Measurements from ENCODE around the gene DDAH1. TPM values are rescaled to one million over a fixed set of nuclear protein-coding genes. Genes with fewer than 3 reads are reported as not detected.

Gene DDAH1
- total and polyA plus RNA-seq, 2 donors (not counting 3 experiments of a cell fraction or from before 2014, with no cell fraction given): 44.0 to 75.2 TPM

DNA sequence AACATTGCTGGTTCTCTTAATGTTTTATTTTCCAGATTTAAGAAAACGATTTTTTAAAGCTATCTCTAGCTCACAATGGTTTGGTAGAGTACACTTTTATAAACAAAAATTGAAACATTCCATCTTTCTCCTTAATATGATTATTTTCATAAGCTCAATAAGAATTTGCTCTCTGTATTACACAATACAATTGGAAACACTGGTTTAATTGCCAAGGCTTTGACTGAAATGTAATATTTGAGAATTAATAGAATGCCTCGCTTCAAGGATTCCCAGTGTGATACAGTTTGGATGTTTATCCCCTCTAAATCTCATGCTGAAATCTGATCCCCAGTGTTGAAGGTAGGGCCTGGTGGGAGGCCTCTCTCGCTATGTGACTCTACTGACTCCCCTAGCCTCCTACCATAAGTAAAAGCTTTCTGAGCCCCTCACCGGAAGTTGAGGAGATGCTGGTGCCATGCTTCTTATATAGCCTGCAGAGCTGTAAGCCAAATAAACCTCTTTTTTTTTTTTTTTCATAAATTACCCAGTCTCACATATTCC, 67.4 kb downstream of the DDAH1 start:
- Histone ChIP-seq H3K4me1 (ENCODE audit: control insufficient read depth, extremely low read depth, insufficient read depth, low read length) (peaks cover 6% of the 10 kb centered on the region), H3K36me3 (ENCODE audit: control insufficient read depth in 2 of 2, extremely low read depth in 1 of 2, insufficient read depth in 2 of 2, low read length in 2 of 2) (no peaks in the 10 kb centered on the region), H3K9ac (replicated peaks; ENCODE audit: extremely low read depth, insufficient read depth, low read length) (no peak overlapping the region), H3K4me2 (ENCODE audit: insufficient read depth, low read length) (no peak overlapping the region), H2AFZ (ENCODE audit: low read depth, low read length) (no peak overlapping the region), H3K9me1 (replicated peaks; ENCODE audit: control insufficient read depth, extremely low read depth, insufficient read depth, low read length) (no peaks in the 10 kb centered on the region), H3K27me3 (ENCODE audit: control insufficient read depth in 2 of 2, insufficient read depth in 2 of 2, low read length in 2 of 2) (no peaks in the 10 kb centered on the region), H3K9me3 (replicated peaks; ENCODE audit: control insufficient read depth, insufficient read depth, low read length) (no peaks in the 10 kb centered on the region), H3K27ac (ENCODE audit: insufficient read depth, low read depth, low read length) (no peak overlapping the region), H3K79me2 (ENCODE audit: control insufficient read depth, insufficient read depth, low read length) (peaks cover 31% of the 10 kb centered on the region), H4K20me1 (replicated peaks; ENCODE audit: control insufficient read depth, extremely low read depth, insufficient read depth, low read length) (no peaks in the 10 kb centered on the region), H3K4me3 (replicated peaks in 1 of 3; ENCODE audit: insufficient read depth in 1 of 3, low read depth in 1 of 3, low read length in 3 of 3) (no peak overlapping the region)
- CTCF ChIA-PET: interaction anchor here (1.3 to 6.1 kb wide), 5 partner anchors 11 to 89 kb away, joined by 3 to 34 read pairs (median 5); no protein-coding TSS in a partner anchor
- dilution Hi-C loops (cut with MboI; ENCODE audit: extremely low pct_ligation_motif_present, low sequenced_read_pairs) (no loop called here), intact Hi-C loops (cut with micrococcal nuclease) (loop anchor here (1.0 to 5.0 kb wide), 3 partner anchors 35 to 89 kb away; no protein-coding TSS in a partner anchor)
- BruUV-seq (replicated peaks): no TSS peak
- FAIRE-seq (no peak), DNase-seq (ENCODE audit: low read depth, low spot score) (no peak)
- TF ChIP-seq EZH2 (IDR thresholded peaks at IDR 0.05; ENCODE audit: borderline replicate concordance, low read depth, low read length, severe bottlenecking): no peak
- TF ChIP-seq GATA2 (IDR thresholded peaks at IDR 0.05; ENCODE audit: insufficient read depth, insufficient read length, low read depth, low read length): no peak
- TF ChIP-seq JUN (IDR thresholded peaks at IDR 0.05; ENCODE audit: borderline replicate concordance, insufficient read depth, insufficient read length, low read depth): no peak
- TF ChIP-seq FOS (IDR thresholded peaks at IDR 0.05; ENCODE audit: borderline replicate concordance, insufficient read depth, low read length): no peak
- no peak for TF ChIP-seq POLR2A (IDR thresholded peaks at IDR 0.05; ENCODE audit: low read depth, low read length)
- POLR2A ChIA-PET: no interaction called here

DNA sequence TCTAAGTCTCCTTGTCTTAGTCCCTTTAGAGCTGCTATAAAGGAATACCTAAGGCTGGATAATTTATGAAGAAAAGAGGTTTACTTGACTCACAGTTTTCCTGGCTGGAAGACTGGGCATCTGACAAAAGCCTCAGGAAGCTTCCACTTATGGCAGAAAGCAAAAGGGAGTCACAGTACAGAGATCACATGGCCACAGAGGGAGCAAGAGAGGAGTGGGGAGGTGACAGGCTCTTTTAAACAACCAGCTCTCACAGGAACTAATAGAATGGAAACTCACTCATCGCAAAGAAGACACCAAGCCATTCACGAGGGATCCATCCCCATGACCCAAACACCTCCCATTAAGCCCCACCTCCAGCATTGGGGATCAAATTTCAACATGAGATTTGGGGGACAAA, 68.8 kb downstream of the DDAH1 start:
- CTCF ChIA-PET: interaction anchor here (1.0 to 6.1 kb wide), 4 partner anchors 11 to 297 kb away, joined by 3 to 34 read pairs (median 3); no protein-coding TSS in a partner anchor
- Histone ChIP-seq H2AFZ (ENCODE audit: low read depth, low read length) (no peak overlapping the region), H3K79me2 (ENCODE audit: control insufficient read depth, insufficient read depth, low read length) (peaks cover 35% of the 10 kb centered on the region), H3K9ac (replicated peaks; ENCODE audit: extremely low read depth, insufficient read depth, low read length) (no peak overlapping the region), H3K27me3 (ENCODE audit: control insufficient read depth in 2 of 2, insufficient read depth in 2 of 2, low read length in 2 of 2) (no peaks in the 10 kb centered on the region), H3K9me1 (replicated peaks; ENCODE audit: control insufficient read depth, extremely low read depth, insufficient read depth, low read length) (no peaks in the 10 kb centered on the region), H3K4me2 (ENCODE audit: insufficient read depth, low read length) (no peak overlapping the region), H3K4me1 (ENCODE audit: control insufficient read depth, extremely low read depth, insufficient read depth, low read length) (peaks cover 6% of the 10 kb centered on the region), H3K36me3 (ENCODE audit: control insufficient read depth in 2 of 2, extremely low read depth in 1 of 2, insufficient read depth in 2 of 2, low read length in 2 of 2) (no peaks in the 10 kb centered on the region), H3K4me3 (replicated peaks in 1 of 3; ENCODE audit: insufficient read depth in 1 of 3, low read depth in 1 of 3, low read length in 3 of 3) (no peak overlapping the region), H3K27ac (ENCODE audit: insufficient read depth, low read depth, low read length) (no peak overlapping the region), H3K9me3 (replicated peaks; ENCODE audit: control insufficient read depth, insufficient read depth, low read length) (no peaks in the 10 kb centered on the region), H4K20me1 (replicated peaks; ENCODE audit: control insufficient read depth, extremely low read depth, insufficient read depth, low read length) (no peaks in the 10 kb centered on the region)
- dilution Hi-C loops (cut with MboI; ENCODE audit: extremely low pct_ligation_motif_present, low sequenced_read_pairs) (no loop called here), intact Hi-C loops (cut with micrococcal nuclease) (loop anchor here (5.0 kb wide), 1 partner anchor 34 kb away; no protein-coding TSS in a partner anchor)
- BruUV-seq (replicated peaks): no TSS peak
- no peak for DNase-seq (ENCODE audit: low read depth, low spot score)
- no peak for FAIRE-seq
- POLR2A ChIA-PET: no interaction called here
- TF ChIP-seq, protein P1, sequence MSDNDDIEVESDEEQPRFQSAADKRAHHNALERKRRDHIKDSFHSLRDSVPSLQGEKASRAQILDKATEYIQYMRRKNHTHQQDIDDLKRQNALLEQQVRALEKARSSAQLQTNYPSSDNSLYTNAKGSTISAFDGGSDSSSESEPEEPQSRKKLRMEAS (IDR thresholded peaks at IDR 0.05; ENCODE audit: insufficient read depth, insufficient read length): no peak
- TF ChIP-seq GATA2 (IDR thresholded peaks at IDR 0.05; ENCODE audit: insufficient read depth, insufficient read length, low read depth, low read length): no peak
- TF ChIP-seq POLR2A (IDR thresholded peaks at IDR 0.05; ENCODE audit: low read depth, low read length): no peak
- no peak for TF ChIP-seq MYC (IDR thresholded peaks at IDR 0.05; ENCODE audit: low read depth, low read length)
- TF ChIP-seq FOS (IDR thresholded peaks at IDR 0.05; ENCODE audit: borderline replicate concordance, insufficient read depth, low read length): no peak
- TF ChIP-seq EZH2 (IDR thresholded peaks at IDR 0.05; ENCODE audit: borderline replicate concordance, low read depth, low read length, severe bottlenecking): no peak
- TF ChIP-seq POLR2AphosphoS5 (IDR thresholded peaks at IDR 0.05; ENCODE audit: insufficient read depth, low read depth, low read length): no peak
- TF ChIP-seq, protein P2, sequence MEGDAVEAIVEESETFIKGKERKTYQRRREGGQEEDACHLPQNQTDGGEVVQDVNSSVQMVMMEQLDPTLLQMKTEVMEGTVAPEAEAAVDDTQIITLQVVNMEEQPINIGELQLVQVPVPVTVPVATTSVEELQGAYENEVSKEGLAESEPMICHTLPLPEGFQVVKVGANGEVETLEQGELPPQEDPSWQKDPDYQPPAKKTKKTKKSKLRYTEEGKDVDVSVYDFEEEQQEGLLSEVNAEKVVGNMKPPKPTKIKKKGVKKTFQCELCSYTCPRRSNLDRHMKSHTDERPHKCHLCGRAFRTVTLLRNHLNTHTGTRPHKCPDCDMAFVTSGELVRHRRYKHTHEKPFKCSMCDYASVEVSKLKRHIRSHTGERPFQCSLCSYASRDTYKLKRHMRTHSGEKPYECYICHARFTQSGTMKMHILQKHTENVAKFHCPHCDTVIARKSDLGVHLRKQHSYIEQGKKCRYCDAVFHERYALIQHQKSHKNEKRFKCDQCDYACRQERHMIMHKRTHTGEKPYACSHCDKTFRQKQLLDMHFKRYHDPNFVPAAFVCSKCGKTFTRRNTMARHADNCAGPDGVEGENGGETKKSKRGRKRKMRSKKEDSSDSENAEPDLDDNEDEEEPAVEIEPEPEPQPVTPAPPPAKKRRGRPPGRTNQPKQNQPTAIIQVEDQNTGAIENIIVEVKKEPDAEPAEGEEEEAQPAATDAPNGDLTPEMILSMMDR (IDR thresholded peaks at IDR 0.05; ENCODE audit: extremely low read depth in 1 of 2, insufficient read depth in 1 of 2, low read depth in 1 of 2, low read length in 2 of 2): no peak
- no peak for TF ChIP-seq JUN (IDR thresholded peaks at IDR 0.05; ENCODE audit: borderline replicate concordance, insufficient read depth, insufficient read length, low read depth)
